Measurements from ENCODE around the gene TBCEL.

Gene TBCEL

DNA sequence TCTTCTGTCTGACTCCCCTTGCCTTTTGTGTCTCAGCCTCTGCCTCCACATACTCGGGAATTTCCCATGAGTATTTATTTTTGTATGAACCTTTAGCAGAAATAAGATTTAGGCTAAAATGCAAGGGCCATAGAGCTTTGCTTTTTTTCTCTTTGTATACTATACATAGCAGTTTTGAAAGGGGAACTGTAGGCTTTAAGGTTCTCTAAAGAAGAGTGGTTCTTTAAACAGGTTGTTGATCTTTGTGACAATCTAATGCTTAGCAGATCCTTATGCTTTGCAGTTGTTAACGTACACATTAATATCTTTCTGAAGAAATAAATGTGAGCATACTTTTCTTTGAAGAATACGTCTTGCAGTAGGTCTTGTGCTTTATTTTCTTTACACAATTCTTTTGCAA lies 35.0 kb downstream of the TBCEL start:
- DNase-seq (ENCODE audit: low read depth), result no peak
- TF ChIP-seq, protein P1, sequence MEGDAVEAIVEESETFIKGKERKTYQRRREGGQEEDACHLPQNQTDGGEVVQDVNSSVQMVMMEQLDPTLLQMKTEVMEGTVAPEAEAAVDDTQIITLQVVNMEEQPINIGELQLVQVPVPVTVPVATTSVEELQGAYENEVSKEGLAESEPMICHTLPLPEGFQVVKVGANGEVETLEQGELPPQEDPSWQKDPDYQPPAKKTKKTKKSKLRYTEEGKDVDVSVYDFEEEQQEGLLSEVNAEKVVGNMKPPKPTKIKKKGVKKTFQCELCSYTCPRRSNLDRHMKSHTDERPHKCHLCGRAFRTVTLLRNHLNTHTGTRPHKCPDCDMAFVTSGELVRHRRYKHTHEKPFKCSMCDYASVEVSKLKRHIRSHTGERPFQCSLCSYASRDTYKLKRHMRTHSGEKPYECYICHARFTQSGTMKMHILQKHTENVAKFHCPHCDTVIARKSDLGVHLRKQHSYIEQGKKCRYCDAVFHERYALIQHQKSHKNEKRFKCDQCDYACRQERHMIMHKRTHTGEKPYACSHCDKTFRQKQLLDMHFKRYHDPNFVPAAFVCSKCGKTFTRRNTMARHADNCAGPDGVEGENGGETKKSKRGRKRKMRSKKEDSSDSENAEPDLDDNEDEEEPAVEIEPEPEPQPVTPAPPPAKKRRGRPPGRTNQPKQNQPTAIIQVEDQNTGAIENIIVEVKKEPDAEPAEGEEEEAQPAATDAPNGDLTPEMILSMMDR (IDR thresholded peaks at IDR 0.05; ENCODE audit: insufficient read depth, low read depth, low read length, missing control alignments), result no peak
- no peak overlapping the region for H3K4me3 ChIP-seq (ENCODE audit: low read depth, low read length)

DNA sequence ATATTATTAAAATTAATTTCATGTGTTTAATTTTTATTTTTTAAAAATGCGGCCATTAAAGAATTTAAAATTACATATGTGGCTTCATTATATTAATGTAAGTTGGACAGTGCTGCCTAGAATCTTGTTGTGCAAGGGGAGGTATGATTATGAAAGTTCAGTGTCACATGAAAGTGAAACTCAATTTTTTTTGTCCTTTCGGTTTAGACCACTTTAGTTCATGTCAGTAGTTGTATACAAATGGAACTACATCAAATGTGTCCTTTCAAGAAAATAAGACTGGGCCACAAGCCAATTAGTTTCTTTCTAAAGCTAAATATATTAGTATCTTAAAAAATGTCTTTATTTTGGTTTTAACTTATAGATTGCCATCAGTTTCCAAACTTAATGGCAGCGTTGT lies 35.7 kb downstream of the TBCEL start:
- H3K4me3 ChIP-seq (ENCODE audit: low read depth, low read length), result no peak overlapping the region
- DNase-seq (ENCODE audit: low read depth), result peak; percentile 82
- TF ChIP-seq, protein P1 (IDR thresholded peaks at IDR 0.05; ENCODE audit: insufficient read depth, low read depth, low read length, missing control alignments), result no peak

DNA sequence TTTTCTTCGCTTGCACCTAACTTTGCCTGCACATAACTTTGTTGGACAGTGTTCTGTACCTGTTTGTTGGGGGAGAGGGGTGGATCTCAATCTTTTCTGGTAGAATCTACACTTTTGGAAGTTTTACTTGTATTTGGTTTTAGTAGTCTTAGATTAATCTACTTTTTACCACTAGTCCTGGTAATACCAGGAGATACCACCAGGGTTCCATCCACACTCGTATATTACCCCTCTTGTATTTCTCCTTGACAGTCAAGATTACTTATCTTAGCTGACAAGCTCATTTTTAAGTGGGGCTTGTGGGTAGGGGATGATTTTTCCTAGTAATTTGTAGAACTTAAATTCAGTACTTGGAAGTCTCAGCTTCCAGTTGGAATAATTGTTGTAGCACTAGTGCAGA lies 39.8 kb downstream of the TBCEL start:
- no peak for DNase-seq (ENCODE audit: low read depth)
- TF ChIP-seq, protein P1 (IDR thresholded peaks at IDR 0.05; ENCODE audit: insufficient read depth, low read depth, low read length, missing control alignments), result peak; percentile 9
- H3K4me3 ChIP-seq (ENCODE audit: low read depth, low read length), result no peak overlapping the region

DNA sequence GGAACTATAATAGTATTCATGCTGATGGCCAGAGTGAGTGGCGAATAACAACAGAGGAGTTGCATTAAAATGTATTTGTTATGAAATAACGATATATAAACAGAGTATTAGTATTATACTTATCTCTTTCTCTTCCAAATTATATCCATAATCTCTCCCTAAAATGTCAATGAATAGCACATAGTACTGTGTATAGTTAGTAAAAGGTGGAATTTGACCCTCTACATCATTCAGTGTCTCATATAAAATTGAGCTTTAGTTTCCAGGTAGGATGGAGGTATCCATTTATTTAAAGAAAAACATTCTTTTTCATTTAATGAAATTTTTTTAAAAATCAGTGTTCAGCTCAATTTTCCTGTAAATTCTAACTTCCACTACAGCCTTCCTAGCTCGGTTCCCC lies 42.7 kb downstream of the TBCEL start:
- H3K4me3 ChIP-seq (ENCODE audit: low read depth, low read length), result no peak overlapping the region
- TF ChIP-seq, protein P1 (IDR thresholded peaks at IDR 0.05; ENCODE audit: insufficient read depth, low read depth, low read length, missing control alignments), result no peak
- no peak for DNase-seq (ENCODE audit: low read depth)

DNA sequence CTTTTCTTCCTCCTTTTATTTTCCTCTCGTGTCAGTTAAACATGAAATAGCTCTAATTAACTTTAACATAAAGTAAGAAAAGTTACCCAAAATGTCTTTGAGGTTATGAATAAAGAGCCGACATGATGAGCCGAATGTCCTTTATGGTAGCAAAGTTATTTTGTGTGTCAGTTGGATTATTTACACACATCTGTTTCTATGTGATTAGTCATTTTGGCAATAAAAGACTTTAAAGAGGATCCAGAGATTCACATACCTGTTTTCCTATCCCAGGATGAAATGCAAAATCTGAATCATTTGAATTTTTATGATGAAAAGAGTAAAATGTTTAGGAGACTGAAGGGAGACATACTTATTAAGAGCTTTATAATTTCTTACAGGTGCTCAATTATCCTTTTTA lies 43.1 kb downstream of the TBCEL start:
- DNase-seq (ENCODE audit: low read depth), result no peak
- TF ChIP-seq, protein P1 (IDR thresholded peaks at IDR 0.05; ENCODE audit: insufficient read depth, low read depth, low read length, missing control alignments), result no peak
- no peak overlapping the region for H3K4me3 ChIP-seq (ENCODE audit: low read depth, low read length)

DNA sequence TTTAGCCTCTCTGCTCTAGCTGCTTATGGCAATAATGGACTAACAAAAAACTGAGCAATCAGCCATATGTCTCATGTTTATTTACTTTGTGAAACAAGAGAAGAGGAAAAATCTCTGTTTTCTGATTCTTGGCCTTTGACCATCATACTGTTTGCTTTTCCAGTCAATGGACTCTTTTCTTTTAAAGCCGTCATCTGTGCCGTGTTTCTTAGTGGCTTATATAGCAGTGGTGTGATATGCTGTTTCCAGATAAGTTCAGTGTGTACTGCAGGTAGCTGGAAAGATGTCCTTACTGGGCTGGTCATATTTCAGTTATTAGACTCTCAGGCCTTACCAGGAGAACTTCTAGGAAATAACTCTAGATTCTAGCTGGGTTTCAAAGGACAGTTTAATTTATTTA lies 43.6 kb downstream of the TBCEL start:
- no peak for DNase-seq (ENCODE audit: low read depth)
- H3K4me3 ChIP-seq (ENCODE audit: low read depth, low read length), result no peak overlapping the region
- TF ChIP-seq, protein P1 (IDR thresholded peaks at IDR 0.05; ENCODE audit: insufficient read depth, low read depth, low read length, missing control alignments), result no peak

DNA sequence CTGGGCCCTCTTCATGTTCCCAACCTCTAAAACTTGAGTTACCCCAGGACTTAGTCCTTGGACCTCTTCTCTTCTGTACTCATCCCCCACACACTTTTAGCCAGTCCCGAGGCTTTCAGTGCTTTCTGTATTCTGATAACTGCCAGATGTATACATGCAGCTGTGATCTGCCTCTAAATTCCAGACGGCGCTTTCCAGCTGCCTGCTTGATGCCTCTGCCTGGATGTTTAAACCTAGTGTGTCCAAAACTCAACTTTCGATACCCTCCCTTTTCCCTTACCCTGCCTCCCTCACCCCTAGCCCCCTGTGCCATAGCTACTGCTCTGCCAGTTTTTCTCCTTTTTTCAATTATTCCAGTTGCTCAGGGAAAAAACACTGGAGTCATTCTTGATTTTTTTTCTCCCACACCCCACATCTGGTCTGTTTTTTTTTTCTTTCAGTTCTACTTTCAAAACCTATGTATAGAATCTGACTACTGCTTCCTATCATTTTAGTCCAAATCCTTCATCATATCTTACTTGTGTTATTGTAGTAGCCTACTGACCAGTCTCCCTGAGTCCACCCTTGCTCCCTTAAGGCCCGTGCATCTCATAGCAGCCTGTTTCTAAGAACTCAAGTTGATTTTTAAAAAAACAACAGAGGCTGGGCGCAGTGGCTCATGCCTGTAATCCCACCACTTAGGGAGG lies 44.2 kb downstream of the TBCEL start:
- DNase-seq (ENCODE audit: low read depth), result peak; percentile 9
- TF ChIP-seq, protein P1 (IDR thresholded peaks at IDR 0.05; ENCODE audit: insufficient read depth, low read depth, low read length, missing control alignments), result no peak
- no peak overlapping the region for H3K4me3 ChIP-seq (ENCODE audit: low read depth, low read length)
